Activated T-cell treated with anti-CD3 and anti-CD28 coated beads, Interleukin-2, amount 50 U/mL, for 4 hours (primary cell): ENCODE measurements around the gene MYADML2. TPM values are rescaled to one million over a fixed set of nuclear protein-coding genes. Genes with fewer than 3 reads are reported as not detected.

Experiments
- ATAC-seq, 2 donors: fragments of 200-7000 bp; cut with Tn5 transposase; one replicate each; pipeline ENCODE4 v1.10.0; 2021
- DNase-seq: peaks from one replicate; pipeline ENCODE4 v3.0.0-alpha.2; 2020
- H3K27me3 Mint-ChIP-seq: one replicate; pipeline ENCODE4 v1.8.0; 2021; ENCODE audit warnings: low read depth, mixed read lengths
- H3K36me3 Mint-ChIP-seq: one replicate; pipeline ENCODE4 v1.8.0; 2022; ENCODE audit warnings: mixed read lengths; ENCODE audit not compliant: insufficient read depth
- H3K4me1 Mint-ChIP-seq: one replicate; pipeline ENCODE4 v1.8.0; 2021; ENCODE audit warnings: low read depth, mixed read lengths
- H3K4me3 Mint-ChIP-seq: one replicate; pipeline ENCODE4 v1.8.0; 2021; ENCODE audit warnings: mild to moderate bottlenecking, moderate library complexity, mixed read lengths
- H3K9me3 Mint-ChIP-seq: one replicate; pipeline ENCODE4 v1.8.0; 2021; ENCODE audit warnings: mixed read lengths
- total RNA-seq, 3 donors: library from RNA; stranded (reverse); gene quantifications; one replicate each; pipeline ENCODE4 v1.2.1, GENCODE V29; 2021

MYADML2 gene
- total RNA-seq, 3 donors from 2014 or later, result not detected

GRCh38 chr17:81940538-81941483 lies 6.2 kb downstream of the MYADML2 start:
- no peak for ATAC-seq
- DNase-seq, result no peak
- H3K36me3 Mint-ChIP-seq, result peaks cover 3% of the 10 kb centered on the region
- peaks cover 2% of the 10 kb centered on the region for H3K27me3 Mint-ChIP-seq
- H3K4me3 Mint-ChIP-seq, result no peak overlapping the region
- no peaks in the 10 kb centered on the region for H3K9me3 Mint-ChIP-seq
- peaks cover 9% of the 10 kb centered on the region for H3K4me1 Mint-ChIP-seq

DNA sequence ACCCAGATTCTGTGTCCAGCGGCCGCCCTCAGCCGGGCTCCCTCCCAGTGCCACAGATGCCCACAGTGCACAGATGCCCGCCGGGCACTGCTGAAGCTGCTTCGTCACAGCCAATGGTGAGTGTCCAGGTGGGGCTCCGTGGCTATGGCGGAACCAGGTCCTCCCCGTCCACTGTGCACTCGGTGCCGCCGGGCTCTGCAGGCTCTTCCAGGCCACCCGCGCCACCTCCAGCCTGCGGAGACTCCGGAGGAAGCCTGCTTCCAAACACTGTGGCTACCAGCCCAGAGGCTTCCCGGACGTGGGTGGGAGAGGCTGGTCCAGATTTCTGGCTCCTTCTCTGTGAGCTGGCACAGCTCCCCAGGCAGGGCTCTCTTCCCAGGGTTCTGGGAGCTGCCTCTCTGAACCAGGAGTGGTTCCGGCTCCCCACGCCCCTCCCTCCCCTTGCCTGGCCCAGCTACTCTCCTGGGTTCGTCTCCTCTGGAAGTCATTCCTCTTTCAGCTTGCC lies 7.1 kb downstream of the MYADML2 start:
- Mint-ChIP-seq H3K4me3 (no peak overlapping the region), H3K27me3 (peaks cover 2% of the 10 kb centered on the region), H3K36me3 (peaks cover 7% of the 10 kb centered on the region), H3K9me3 (no peaks in the 10 kb centered on the region), H3K4me1 (peaks cover 10% of the 10 kb centered on the region)
- no peak for ATAC-seq
- no peak for DNase-seq

- H3K4me1 Mint-ChIP-seq, result peaks cover 10% of the 10 kb centered on the region
- H3K9me3 Mint-ChIP-seq, result no peaks in the 10 kb centered on the region
- H3K36me3 Mint-ChIP-seq, result peaks cover 9% of the 10 kb centered on the region
- DNase-seq (no peak), ATAC-seq (no peak)
- no peak overlapping the region for H3K4me3 Mint-ChIP-seq
- peaks cover 2% of the 10 kb centered on the region for H3K27me3 Mint-ChIP-seq
These were observed 7.8 kb downstream of the MYADML2 start for GRCh38 chr17:81939218-81939617.

GRCh38 chr17:81935709-81936084 lies 11.3 kb downstream of the MYADML2 start:
- Mint-ChIP-seq H3K9me3 (no peaks in the 10 kb centered on the region), H3K4me3 (peak overlapping the region; percentile 87), H3K27me3 (peaks cover 11% of the 10 kb centered on the region), H3K36me3 (peaks cover 14% of the 10 kb centered on the region), H3K4me1 (peaks cover 10% of the 10 kb centered on the region)
- no peak for ATAC-seq
- no peak for DNase-seq

GRCh38 chr17:81934850-81935708 lies 12.0 kb downstream of the MYADML2 start:
- peak overlapping the region; percentile 87 for H3K4me3 Mint-ChIP-seq
- H3K27me3 Mint-ChIP-seq, result peaks cover 9% of the 10 kb centered on the region
- H3K9me3 Mint-ChIP-seq, result no peaks in the 10 kb centered on the region
- DNase-seq, result no peak
- H3K4me1 Mint-ChIP-seq, result peaks cover 10% of the 10 kb centered on the region
- no peak for ATAC-seq
- peaks cover 14% of the 10 kb centered on the region for H3K36me3 Mint-ChIP-seq

DNA sequence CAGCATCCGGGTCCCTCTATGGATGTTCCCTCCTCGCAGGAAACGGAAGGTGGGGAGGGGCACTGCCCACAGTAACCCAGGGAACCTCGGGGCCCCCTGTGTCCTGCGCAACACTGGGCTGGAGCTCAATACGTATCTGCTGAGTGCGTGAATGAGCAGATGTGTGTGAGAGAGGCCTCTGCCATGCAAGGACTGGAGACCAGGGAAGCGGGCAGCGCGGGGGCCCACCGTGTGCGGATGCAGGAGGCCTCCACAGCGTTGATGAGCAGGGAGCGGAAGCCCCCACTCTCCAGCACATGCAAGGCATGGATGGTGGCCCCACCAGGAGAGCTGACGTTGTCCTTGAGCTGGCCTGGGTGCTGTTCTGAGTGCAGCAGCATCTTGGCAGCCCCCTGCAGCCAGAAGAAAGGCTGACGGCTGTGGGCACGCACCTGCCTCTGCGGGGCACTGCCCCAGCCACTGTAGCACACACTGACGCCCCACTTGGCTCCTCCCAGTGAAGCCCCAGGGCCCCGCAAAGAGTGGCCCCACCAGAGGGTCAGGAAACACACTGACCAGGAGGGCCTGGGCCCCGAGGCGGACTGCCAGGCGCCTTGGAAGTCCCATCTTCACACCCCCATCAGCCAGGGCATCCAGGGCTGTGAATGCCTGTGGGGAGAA lies 12.8 kb downstream of the MYADML2 start:
- DNase-seq (no peak), ATAC-seq (no peak)
- Mint-ChIP-seq H3K9me3 (no peaks in the 10 kb centered on the region), H3K36me3 (peaks cover 14% of the 10 kb centered on the region), H3K4me3 (no peak overlapping the region), H3K4me1 (peaks cover 10% of the 10 kb centered on the region), H3K27me3 (peaks cover 15% of the 10 kb centered on the region)

DNA sequence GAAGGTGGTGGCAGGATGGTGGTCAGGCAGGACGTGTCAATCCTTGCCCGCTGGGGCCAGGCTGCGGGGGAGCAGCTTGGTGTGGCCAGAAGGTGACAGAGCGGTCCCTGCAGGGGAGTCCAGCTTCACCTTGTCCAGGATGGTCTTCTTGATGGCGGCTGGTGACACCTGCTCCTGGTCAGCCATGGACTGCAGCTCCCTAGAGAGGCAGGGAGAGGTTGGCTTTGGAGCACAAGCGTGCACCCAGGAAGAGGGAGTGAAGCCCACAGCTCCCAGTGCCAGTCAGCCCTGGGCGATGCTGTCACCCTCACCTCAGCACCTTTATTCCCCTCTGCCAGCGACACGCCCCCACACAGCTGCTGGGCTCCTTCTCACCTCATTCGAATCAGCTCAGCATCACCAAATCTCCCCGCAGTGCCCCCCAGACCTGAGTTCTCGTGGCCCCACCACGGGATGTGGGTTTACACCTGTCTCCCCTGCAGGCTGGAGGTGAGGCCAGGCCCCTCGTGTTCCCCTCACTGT lies 13.8 kb downstream of the MYADML2 start:
- H3K27me3 Mint-ChIP-seq, result peaks cover 19% of the 10 kb centered on the region
- H3K4me3 Mint-ChIP-seq, result no peak overlapping the region
- peaks cover 10% of the 10 kb centered on the region for H3K4me1 Mint-ChIP-seq
- H3K36me3 Mint-ChIP-seq, result peaks cover 14% of the 10 kb centered on the region
- no peak for ATAC-seq
- no peaks in the 10 kb centered on the region for H3K9me3 Mint-ChIP-seq
- no peak for DNase-seq

DNA sequence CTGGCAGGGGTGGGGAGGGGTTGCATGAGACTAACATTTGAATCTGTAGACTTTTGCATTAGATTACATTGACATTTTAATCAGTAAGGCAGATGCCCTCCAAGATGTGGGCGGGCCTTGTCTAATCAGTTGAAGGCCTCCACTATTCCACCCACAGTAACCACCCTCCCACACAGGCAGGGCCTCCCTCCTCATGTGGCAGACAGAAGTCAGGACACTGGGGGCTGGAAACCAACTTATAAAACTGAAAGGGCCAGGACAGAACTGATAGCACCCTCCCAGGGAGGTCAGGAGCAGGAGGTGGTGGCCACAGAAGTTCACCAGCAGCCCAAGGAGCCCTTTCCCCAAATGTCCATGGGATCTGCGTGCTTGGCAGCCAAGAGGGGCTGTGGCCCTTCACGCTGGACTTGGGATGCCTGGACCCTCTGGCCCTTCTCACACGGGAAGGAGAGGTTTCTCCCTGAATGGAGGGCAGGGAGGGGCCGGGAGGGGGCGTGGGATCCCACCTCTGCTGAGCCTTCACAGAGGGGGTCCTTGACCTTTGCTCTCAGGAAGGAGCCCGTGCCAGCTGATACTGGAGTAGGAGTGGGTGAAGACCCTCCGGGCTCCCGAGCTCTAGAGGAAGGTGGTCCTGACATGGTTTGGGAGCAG lies 14.6 kb downstream of the MYADML2 start:
- H3K4me1 Mint-ChIP-seq, result peaks cover 5% of the 10 kb centered on the region
- no peaks in the 10 kb centered on the region for H3K9me3 Mint-ChIP-seq
- H3K27me3 Mint-ChIP-seq, result peaks cover 19% of the 10 kb centered on the region
- H3K4me3 Mint-ChIP-seq, result no peak overlapping the region
- DNase-seq, result no peak
- no peak for ATAC-seq
- H3K36me3 Mint-ChIP-seq, result peaks cover 14% of the 10 kb centered on the region

GRCh38 chr17:81931557-81932332 lies 15.3 kb downstream of the MYADML2 start:
- H3K4me1 Mint-ChIP-seq, result peaks cover 5% of the 10 kb centered on the region
- peaks cover 19% of the 10 kb centered on the region for H3K27me3 Mint-ChIP-seq
- no peak for DNase-seq
- no peak overlapping the region for H3K4me3 Mint-ChIP-seq
- no peaks in the 10 kb centered on the region for H3K9me3 Mint-ChIP-seq
- no peak for ATAC-seq
- peaks cover 14% of the 10 kb centered on the region for H3K36me3 Mint-ChIP-seq

DNA sequence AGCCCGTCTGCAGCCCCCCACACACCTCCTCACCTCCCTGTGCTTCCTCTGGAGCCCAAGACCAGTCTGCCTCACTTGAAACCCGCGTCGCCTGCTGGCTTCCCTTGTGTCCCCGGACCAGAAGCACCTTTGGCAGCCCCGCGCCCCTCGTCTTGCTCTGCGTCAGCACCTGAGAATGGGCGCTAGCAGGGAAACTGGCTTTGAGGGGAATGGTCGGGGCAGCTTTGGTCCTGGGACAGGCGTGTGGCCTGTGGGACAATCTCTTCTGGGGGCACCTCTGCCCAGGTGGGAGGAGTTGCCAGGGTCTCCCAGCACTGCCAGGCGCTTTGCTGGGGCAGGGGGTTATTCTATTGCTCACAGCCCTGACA lies 15.9 kb downstream of the MYADML2 start:
- ATAC-seq, result no peak
- Mint-ChIP-seq H3K36me3 (peaks cover 14% of the 10 kb centered on the region), H3K27me3 (peaks cover 19% of the 10 kb centered on the region), H3K4me3 (no peak overlapping the region), H3K4me1 (peaks cover 5% of the 10 kb centered on the region), H3K9me3 (no peaks in the 10 kb centered on the region)
- no peak for DNase-seq

- DNase-seq (no peak), ATAC-seq (no peak)
- Mint-ChIP-seq H3K4me3 (no peak overlapping the region), H3K9me3 (no peaks in the 10 kb centered on the region), H3K4me1 (peaks cover 9% of the 10 kb centered on the region), H3K27me3 (peaks cover 19% of the 10 kb centered on the region), H3K36me3 (peaks cover 9% of the 10 kb centered on the region)
These were observed 16.6 kb downstream of the MYADML2 start for GRCh38 chr17:81930142-81931125.
